Thyroid gland (tissue), 4 donors: ENCODE data around the gene TCP1.
"Not testable (repeated sequence)": the region's sequence is repeated elsewhere in the genome, so short reads cannot be mapped to it uniquely, and the experiment has no call there.

Experiments used
- CTCF ChIP-seq, 6 experiments: fragments of 200-600 bp in 3 of 6; fragments of 450-650 bp in 3 of 6; sonication (generic) in 3 of 6; IDR thresholded peaks; one replicate each; pipeline ENCODE4 v1.5.1; 2016 to 2019; ENCODE audit warnings: antibody characterized with exemption in 6 of 6, mild to moderate bottlenecking in 2 of 6, inconsistent platforms in 1 of 6, moderate library complexity in 1 of 6
- POLR2A ChIP-seq, 2 donors: fragments of 450-650 bp; IDR thresholded peaks; one replicate each; pipeline ENCODE4 v1.6.1; 2017; ENCODE audit warnings: antibody characterized with exemption in 2 of 2, mild to moderate bottlenecking in 2 of 2, moderate library complexity in 1 of 2

GRCh38 chr6:159733395-159733794 lies 56.0 kb downstream of the TCP1 start:
- TF ChIP-seq CTCF, POLR2A (IDR thresholded peaks at IDR 0.05): not testable (repeated sequence)
